Measurements from ENCODE around the gene GPR55. TPM values are rescaled to one million over a fixed set of nuclear protein-coding genes. Genes with fewer than 3 reads are reported as not detected.

GPR55 gene
- total RNA-seq, 1 experiment from 2014 or later, result not detected

GRCh38 chr2:230862292-230862691 lies 62.8 kb downstream of the GPR55 start:
- Histone ChIP-seq H3T11ph (ENCODE audit: low read length) (no peak overlapping the region), H3K23ac (ENCODE audit: insufficient read length, low read depth, low read length) (no peak overlapping the region), H3K56ac (ENCODE audit: insufficient read length, low read depth, low read length) (no peak overlapping the region), H2BK5ac (ENCODE audit: insufficient read length, low read length) (no peak overlapping the region), H3K27me3 (ENCODE audit: insufficient read depth, low read length) (no peaks in the 10 kb centered on the region), H2BK15ac (ENCODE audit: low read depth, low read length) (no peak overlapping the region), H4K20me1 (ENCODE audit: control insufficient read depth, insufficient read depth, insufficient read length) (no peaks in the 10 kb centered on the region), H3K18ac (ENCODE audit: insufficient read length, low read depth, low read length) (no peak overlapping the region), H3K4ac (ENCODE audit: low read depth, low read length) (no peak overlapping the region), H3K79me2 (ENCODE audit: insufficient read depth, low read length) (peaks cover 10% of the 10 kb centered on the region; the same call in 1 of the 2 replicates), H3K4me2 (ENCODE audit: insufficient read depth, insufficient read length, low read length) (no peak overlapping the region), H2AK5ac (ENCODE audit: insufficient read length, low read length) (no peak overlapping the region), H4K91ac (ENCODE audit: insufficient read length, low read depth, low read length) (no peak overlapping the region), H3K9me3 (ENCODE audit: control insufficient read depth, low read depth, low read length) (no peaks in the 10 kb centered on the region), H3K79me1 (ENCODE audit: insufficient read depth, low read depth, low read length, poor library complexity, severe bottlenecking) (no peaks in the 10 kb centered on the region), H2BK120ac (ENCODE audit: low read depth, low read length, poor library complexity, severe bottlenecking) (no peak overlapping the region), H3K9ac (ENCODE audit: extremely low read depth, insufficient read length, low read length) (no peak overlapping the region), H2AFZ (ENCODE audit: low read length) (no peak overlapping the region), H4K8ac (replicated peaks; ENCODE audit: insufficient read length, low read depth, low read length) (no peak overlapping the region), H2BK12ac (ENCODE audit: insufficient read length, low read depth, low read length) (no peak overlapping the region), H3K23me2 (ENCODE audit: insufficient read length, low read depth, low read length, poor library complexity, severe bottlenecking) (peaks cover 7% of the 10 kb centered on the region), H2BK20ac (ENCODE audit: low read depth, low read length, poor library complexity, severe bottlenecking) (no peak overlapping the region), H3K4me1 (ENCODE audit: insufficient read depth, low read length) (peaks cover 19% of the 10 kb centered on the region; the same call in 1 of the 2 replicates), H3K27ac (ENCODE audit: insufficient read length, low read depth, low read length) (no peak overlapping the region), H3K14ac (ENCODE audit: insufficient read depth, low read length) (no peak overlapping the region), H4K5ac (ENCODE audit: insufficient read length, low read depth, low read length) (no peak overlapping the region)
- no peak for DNase-seq
- H3K27me3 Mint-ChIP-seq (ENCODE audit: low read depth), result peaks cover 5% of the 10 kb centered on the region; the same call in 1 of the 2 replicates
- H3K4me3 Mint-ChIP-seq, result peak overlapping the region in 1 of 2 experiments; percentile 41; a peak in 1 of 5 replicates
- H3K27ac Mint-ChIP-seq, result no peak overlapping the region
- H3K9me3 Mint-ChIP-seq, result no peaks in the 10 kb centered on the region; a peak in 1 of 5 replicates
- peaks cover 43% of the 10 kb centered on the region in 2 experiments for H3K4me1 Mint-ChIP-seq
- H3K36me3 Mint-ChIP-seq (ENCODE audit: insufficient read depth in 1 of 3, low read depth in 3 of 3), result peaks cover 0 to 5% (median 0%) of the 10 kb centered on the region in 3 experiments; a peak in 2 of 7 replicates
- TF ChIP-seq CTCF (conservative IDR thresholded peaks at IDR 0.05), result no peak
- WGBS (ENCODE audit: extremely low coverage, insufficient read length, low lambda C conversion rate), result no CpG with 5 or more reads among the region's 5 CpGs
